KOPT-K1 (cell line): ENCODE results near the gene LHFPL3.
"Not testable (repeated sequence)": the region's sequence is repeated elsewhere in the genome, so short reads cannot be mapped to it uniquely, and the experiment has no call there.

Experiments
- H3K27ac ChIP-seq: fragments of 200-600 bp; sonication (generic); 2 replicates; pipeline ENCODE4 v1.5.1; 2016; ENCODE audit warnings: antibody characterized with exemption, mild to moderate bottlenecking, low read depth, low read length; ENCODE audit not compliant: poor library complexity, severe bottlenecking
- H3K36me3 ChIP-seq: fragments of 200-600 bp; sonication (generic); 2 replicates; pipeline ENCODE4 v1.5.1; 2017; ENCODE audit warnings: antibody characterized with exemption, mild to moderate bottlenecking, low read length, moderate library complexity; ENCODE audit not compliant: insufficient read depth
- H3K9me3 ChIP-seq: fragments of 200-600 bp; sonication (generic); 2 replicates; pipeline ENCODE4 v1.5.1; 2017; ENCODE audit warnings: antibody characterized with exemption, low read length, mild to moderate bottlenecking; ENCODE audit not compliant: insufficient read depth, poor library complexity, severe bottlenecking

Gene LHFPL3

DNA sequence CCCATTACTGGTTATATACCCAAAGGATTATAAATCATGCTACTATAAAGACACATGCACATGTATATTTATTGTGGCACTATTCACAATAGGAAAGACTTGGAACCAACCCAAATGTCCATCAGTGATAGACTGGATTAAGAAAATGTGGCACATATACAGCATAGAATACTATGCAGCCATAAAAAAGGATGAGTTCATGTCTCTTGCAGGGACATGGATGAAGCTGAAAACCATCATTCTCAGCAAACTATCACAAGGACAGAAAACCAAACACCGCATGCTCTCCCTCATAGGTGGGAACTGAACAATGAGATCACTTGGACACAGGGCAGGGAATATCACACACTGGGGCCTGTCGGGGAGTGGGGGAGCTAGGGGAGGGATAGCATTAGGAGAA lies 392.6 kb downstream of the LHFPL3 start:
- not testable (repeated sequence) for H3K9me3 ChIP-seq, H3K36me3 ChIP-seq, H3K27ac ChIP-seq

GRCh38 chr7:104723001-104723400 lies 394.6 kb downstream of the LHFPL3 start:
- Histone ChIP-seq H3K9me3 (no peaks in the 10 kb centered on the region), H3K36me3 (no peaks in the 10 kb centered on the region), H3K27ac (no peak overlapping the region)

DNA sequence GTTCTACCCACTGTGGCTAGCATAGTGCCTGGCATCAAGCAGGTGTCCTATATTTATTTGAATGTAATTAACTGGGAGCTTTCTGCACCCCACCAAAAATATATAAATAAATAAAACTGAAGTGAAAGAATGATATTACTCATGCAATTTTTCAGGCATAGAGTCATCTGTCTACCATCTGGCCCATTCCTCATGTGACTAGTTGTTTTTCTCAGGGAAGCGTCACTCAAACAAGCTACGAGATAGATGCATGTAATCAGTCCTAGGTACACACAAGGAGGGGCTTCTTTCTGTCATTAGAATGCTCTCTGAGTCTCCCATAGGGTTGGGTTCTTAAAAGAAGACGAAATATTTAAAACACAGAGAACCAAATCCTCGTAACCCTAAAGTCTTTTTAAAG lies 430.1 kb downstream of the LHFPL3 start:
- peaks cover 3% of the 10 kb centered on the region for H3K9me3 ChIP-seq
- no peak overlapping the region for H3K27ac ChIP-seq
- no peaks in the 10 kb centered on the region for H3K36me3 ChIP-seq

DNA sequence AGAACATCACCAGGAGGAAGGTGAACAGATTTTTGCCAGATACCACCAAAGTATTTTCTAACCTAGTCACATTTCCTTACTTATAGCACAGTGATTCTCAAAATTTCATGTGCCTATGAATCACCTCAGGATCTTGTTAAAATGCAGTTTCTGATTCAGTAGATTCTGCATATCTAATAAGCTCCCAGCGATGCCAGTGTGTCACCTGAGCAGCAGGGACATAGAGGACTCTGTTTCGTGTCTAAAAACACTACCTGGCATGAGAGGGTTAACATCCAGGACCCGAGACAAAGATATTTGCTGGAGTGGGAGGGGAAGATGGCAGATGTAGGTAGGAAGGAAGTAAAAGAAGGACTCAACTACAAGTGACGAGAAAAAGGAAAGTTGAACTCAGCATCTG lies 433.5 kb downstream of the LHFPL3 start:
- Histone ChIP-seq H3K9me3 (no peaks in the 10 kb centered on the region), H3K27ac (no peak overlapping the region), H3K36me3 (no peaks in the 10 kb centered on the region)

DNA sequence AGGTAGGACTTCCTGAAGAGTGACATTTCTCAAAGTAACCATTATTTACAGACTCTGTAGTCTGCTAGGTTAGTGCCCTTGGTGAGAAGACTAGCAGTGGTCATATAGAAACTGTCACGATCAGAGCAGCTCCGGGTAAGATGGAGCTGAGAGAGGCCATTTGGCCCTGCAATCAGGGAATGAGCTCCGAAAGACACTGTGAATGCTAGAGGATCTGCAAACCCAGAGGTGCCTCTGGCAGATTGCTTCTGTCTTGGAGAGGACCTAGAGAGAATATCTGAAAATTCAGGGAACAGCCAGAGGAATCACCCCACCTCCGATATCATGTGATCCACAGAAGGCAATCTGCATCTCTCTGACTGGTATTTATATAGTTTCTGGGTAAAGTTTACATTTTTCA lies 438.7 kb downstream of the LHFPL3 start:
- no peaks in the 10 kb centered on the region for H3K9me3 ChIP-seq
- no peak overlapping the region for H3K27ac ChIP-seq
- H3K36me3 ChIP-seq, result no peaks in the 10 kb centered on the region

DNA sequence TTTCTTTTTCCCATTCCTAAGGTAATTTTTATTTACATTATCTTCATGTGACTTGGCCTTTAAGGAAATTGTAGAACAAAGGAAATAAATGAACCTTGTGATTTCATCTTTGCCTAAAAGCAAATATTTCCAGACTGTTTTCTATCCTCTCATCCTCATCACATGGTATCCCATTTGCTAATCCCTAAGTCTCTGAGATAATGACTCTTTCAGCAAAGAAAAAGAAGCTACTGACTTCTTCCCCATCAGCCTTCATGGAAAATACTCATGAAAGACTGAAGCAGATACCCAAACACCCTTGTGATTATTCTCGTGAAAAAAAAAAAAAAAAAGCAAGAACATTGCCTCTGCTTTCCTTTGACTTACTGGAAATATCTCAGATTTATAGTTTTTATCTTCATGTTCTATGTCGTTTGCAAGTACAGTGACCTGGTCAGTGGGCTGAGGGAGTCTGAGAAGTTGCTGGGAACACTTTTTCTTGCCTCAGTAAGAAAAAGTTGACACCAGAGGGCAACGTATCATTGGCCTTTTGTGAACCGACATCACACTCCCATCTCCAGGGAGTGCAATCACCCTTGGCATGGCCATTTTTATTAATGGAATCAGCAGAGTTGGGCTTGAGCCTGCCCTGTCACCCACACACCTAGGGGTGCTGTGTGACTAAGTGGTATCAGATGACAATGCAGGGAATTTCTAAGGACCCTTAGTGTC lies 439.6 kb downstream of the LHFPL3 start:
- no peak overlapping the region for H3K27ac ChIP-seq
- H3K36me3 ChIP-seq, result no peaks in the 10 kb centered on the region
- no peaks in the 10 kb centered on the region for H3K9me3 ChIP-seq

DNA sequence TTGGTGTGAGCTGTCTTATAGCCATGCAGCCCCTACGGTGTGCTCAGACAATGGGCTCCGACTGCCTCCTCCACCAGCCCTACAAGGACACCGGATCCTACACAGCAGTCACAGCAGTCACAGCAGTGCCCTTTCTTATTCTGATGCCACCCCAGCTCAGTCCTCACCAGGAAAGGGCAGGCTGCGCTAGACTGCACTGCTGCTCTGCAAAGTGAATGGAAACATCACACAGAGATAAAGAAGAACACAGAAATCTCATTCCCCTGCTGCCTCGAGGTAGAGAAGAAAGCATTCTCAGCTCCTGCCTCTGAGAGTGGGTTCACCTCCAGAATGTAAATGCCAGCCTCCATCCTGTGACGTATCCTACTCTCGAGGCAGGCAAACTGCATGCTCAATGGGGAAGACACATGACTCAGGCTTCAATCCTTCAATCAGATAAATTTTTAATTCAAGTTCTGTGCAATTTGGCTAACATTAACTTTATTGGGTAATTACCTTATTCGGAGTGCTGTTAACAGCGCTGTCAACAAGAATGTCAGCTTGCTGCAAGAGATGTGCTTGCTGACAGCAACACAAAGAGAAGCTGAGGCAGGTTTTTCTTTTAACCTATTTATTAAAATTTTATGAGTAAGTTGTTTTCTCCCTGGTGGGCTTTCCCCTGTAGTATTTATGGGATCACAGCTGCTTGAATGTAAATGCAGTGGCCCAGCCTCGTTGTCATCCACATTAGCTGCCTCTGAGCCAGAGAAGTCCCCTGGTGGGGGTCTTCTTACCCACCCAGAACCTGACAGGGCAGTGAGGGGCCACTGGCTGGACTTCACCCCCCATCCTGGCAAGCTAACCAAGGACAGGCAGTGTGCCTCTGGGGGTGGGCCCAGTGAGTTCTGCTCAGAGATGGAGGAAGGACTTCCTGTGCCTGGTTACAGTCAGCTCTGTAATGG lies 444.3 kb downstream of the LHFPL3 start:
- no peaks in the 10 kb centered on the region for H3K36me3 ChIP-seq
- no peak overlapping the region for H3K27ac ChIP-seq
- H3K9me3 ChIP-seq, result no peaks in the 10 kb centered on the region

- no peaks in the 10 kb centered on the region for H3K36me3 ChIP-seq
- no peak overlapping the region for H3K27ac ChIP-seq
- H3K9me3 ChIP-seq, result no peaks in the 10 kb centered on the region
Observed at GRCh38 chr7:104773796-104774195, 445.4 kb downstream of the LHFPL3 start.

GRCh38 chr7:104775531-104775930 lies 447.1 kb downstream of the LHFPL3 start:
- Histone ChIP-seq H3K36me3 (no peaks in the 10 kb centered on the region), H3K27ac (no peak overlapping the region), H3K9me3 (no peaks in the 10 kb centered on the region)

DNA sequence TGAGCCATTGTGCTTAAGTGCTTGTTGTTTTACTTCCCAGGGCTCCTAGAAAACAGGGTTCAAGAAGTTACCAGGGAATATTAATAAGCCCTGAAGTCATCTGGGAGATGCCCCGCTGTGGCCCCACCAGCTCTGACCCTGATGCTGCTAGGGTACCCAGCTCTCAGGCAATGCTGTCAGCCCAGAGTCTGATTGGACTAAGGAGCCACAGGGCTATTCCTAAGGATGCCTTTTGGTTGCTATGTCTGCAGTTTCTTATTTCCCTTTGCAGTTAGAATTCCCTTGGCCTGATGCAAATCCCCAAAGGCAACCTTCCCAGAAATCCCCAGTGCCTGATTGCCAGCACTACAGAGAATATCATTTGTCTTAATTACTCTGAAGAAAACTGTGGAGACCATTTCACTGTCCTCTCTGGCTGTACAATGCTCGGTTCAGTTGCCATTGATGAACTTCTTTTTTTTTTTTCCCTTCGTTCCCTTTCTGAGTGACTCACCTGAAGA lies 448.9 kb downstream of the LHFPL3 start:
- Histone ChIP-seq H3K36me3 (no peaks in the 10 kb centered on the region), H3K27ac (no peak overlapping the region), H3K9me3 (no peaks in the 10 kb centered on the region)

GRCh38 chr7:104779888-104780287 lies 451.5 kb downstream of the LHFPL3 start:
- no peaks in the 10 kb centered on the region for H3K36me3 ChIP-seq
- no peak overlapping the region for H3K27ac ChIP-seq
- H3K9me3 ChIP-seq, result no peaks in the 10 kb centered on the region

- H3K36me3 ChIP-seq, result no peaks in the 10 kb centered on the region
- no peak overlapping the region for H3K27ac ChIP-seq
- no peaks in the 10 kb centered on the region for H3K9me3 ChIP-seq
Observed at GRCh38 chr7:104784686-104785085, 456.3 kb downstream of the LHFPL3 start.

DNA sequence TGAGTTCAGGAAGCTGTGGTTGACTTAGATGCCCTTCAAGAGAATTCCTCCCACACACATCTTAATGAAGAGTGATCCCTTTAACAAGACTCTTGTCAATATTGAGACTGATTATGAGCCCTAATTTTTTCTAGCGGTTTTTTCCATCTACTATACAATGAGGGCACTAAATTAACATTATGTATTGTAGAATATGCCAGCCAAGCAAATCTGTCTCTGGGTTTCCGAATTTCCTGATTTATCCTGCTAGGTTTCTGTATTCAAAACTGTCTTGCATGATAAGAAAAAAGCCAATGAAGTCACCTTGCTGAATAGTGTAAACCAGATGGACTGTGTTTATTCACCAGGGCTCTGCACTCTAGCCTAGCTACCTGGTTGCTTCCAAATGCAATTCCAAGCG lies 461.4 kb downstream of the LHFPL3 start:
- Histone ChIP-seq H3K9me3 (no peaks in the 10 kb centered on the region), H3K36me3 (no peaks in the 10 kb centered on the region), H3K27ac (no peak overlapping the region)

DNA sequence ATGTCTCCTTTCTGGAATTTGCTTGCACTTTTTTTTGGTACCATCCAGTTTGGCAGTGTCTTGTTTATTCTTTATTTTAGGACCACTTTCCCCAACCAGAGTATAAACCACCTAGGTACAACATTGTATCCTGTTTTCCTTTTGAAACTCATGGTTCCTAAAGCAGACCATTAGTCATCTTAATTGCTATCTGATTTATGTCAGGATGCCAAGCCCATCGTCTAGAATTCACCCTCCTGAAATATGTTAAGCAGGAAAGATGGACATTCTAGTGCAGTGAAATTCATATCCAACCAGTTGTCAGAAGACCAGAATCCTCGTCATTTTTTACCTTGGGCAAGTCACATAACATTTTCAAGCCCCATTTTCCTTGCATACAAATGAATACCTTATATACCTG lies 462.0 kb downstream of the LHFPL3 start:
- no peak overlapping the region for H3K27ac ChIP-seq
- no peaks in the 10 kb centered on the region for H3K9me3 ChIP-seq
- no peaks in the 10 kb centered on the region for H3K36me3 ChIP-seq

DNA sequence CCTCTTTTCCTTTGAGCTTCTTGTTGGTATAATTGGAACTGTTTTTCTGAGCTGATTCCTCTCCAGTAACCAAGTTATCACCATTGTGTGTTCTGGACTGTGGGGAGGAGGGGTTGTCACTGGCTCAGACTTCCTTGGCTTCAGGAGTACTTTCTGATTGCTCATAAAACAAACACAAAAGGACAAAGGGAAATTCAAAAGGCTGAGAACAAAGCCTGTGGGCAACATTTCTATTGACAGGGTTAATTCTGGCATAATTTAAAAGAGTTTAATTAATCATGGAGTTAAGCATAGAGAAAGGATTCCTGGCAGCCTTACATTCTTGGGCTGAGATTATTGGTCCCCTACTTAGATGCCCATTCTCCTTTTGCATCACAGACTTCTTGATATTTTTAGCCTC lies 462.7 kb downstream of the LHFPL3 start:
- H3K36me3 ChIP-seq, result no peaks in the 10 kb centered on the region
- H3K27ac ChIP-seq, result no peak overlapping the region
- no peaks in the 10 kb centered on the region for H3K9me3 ChIP-seq
